ENCODE measurements around the gene CRACDL. TPM values are rescaled to one million over a fixed set of nuclear protein-coding genes. Genes with fewer than 3 reads are reported as not detected.

The CRACDL gene
- total and polyA plus RNA-seq, 2 donors (not counting 3 experiments of a cell fraction or from before 2014, with no cell fraction given), result 0.92 to 6.3 TPM

GRCh38 chr2:98861601-98862000 lies 74.4 kb downstream of the CRACDL start:
- Histone ChIP-seq H3K27me3 (ENCODE audit: control insufficient read depth in 2 of 2, insufficient read depth in 2 of 2, low read length in 2 of 2) (no peaks in the 10 kb centered on the region), H3K79me2 (ENCODE audit: control insufficient read depth, insufficient read depth, low read length) (no peaks in the 10 kb centered on the region), H3K4me1 (ENCODE audit: control insufficient read depth, extremely low read depth, insufficient read depth, low read length) (peaks cover 16% of the 10 kb centered on the region), H4K20me1 (replicated peaks; ENCODE audit: control insufficient read depth, extremely low read depth, insufficient read depth, low read length) (no peaks in the 10 kb centered on the region), H3K36me3 (ENCODE audit: control insufficient read depth in 2 of 2, extremely low read depth in 1 of 2, insufficient read depth in 2 of 2, low read length in 2 of 2) (no peaks in the 10 kb centered on the region), H3K9ac (replicated peaks; ENCODE audit: extremely low read depth, insufficient read depth, low read length) (no peak overlapping the region), H3K27ac (ENCODE audit: insufficient read depth, low read depth, low read length) (no peak overlapping the region), H3K4me3 (replicated peaks in 1 of 3; ENCODE audit: insufficient read depth in 1 of 3, low read depth in 1 of 3, low read length in 3 of 3) (no peak overlapping the region), H3K9me1 (replicated peaks; ENCODE audit: control insufficient read depth, extremely low read depth, insufficient read depth, low read length) (no peaks in the 10 kb centered on the region), H3K9me3 (replicated peaks; ENCODE audit: control insufficient read depth, insufficient read depth, low read length) (peaks cover 3% of the 10 kb centered on the region), H2AFZ (ENCODE audit: low read depth, low read length) (no peak overlapping the region), H3K4me2 (ENCODE audit: insufficient read depth, low read length) (no peak overlapping the region)
- no peak for FAIRE-seq
- dilution Hi-C loops (cut with MboI; ENCODE audit: extremely low pct_ligation_motif_present, low sequenced_read_pairs), result no loop called here
- no peak for TF ChIP-seq POLR2AphosphoS5 (IDR thresholded peaks at IDR 0.05; ENCODE audit: insufficient read depth, low read depth, low read length)
- no peak for TF ChIP-seq JUN (IDR thresholded peaks at IDR 0.05; ENCODE audit: borderline replicate concordance, insufficient read depth, insufficient read length, low read depth)
- TF ChIP-seq EZH2 (IDR thresholded peaks at IDR 0.05; ENCODE audit: borderline replicate concordance, low read depth, low read length, severe bottlenecking), result no peak
- TF ChIP-seq MAX (IDR thresholded peaks at IDR 0.05; ENCODE audit: insufficient read depth, insufficient read length), result no peak
- TF ChIP-seq CTCF (IDR thresholded peaks at IDR 0.05; ENCODE audit: extremely low read depth in 1 of 2, insufficient read depth in 1 of 2, low read depth in 1 of 2, low read length in 2 of 2), result no peak
- no peak for TF ChIP-seq MYC (IDR thresholded peaks at IDR 0.05; ENCODE audit: low read depth, low read length)
- no peak for TF ChIP-seq FOS (IDR thresholded peaks at IDR 0.05; ENCODE audit: borderline replicate concordance, insufficient read depth, low read length)
- ChIA-PET POLR2A (no interaction called here), CTCF (no interaction called here)
- intact Hi-C loops (cut with micrococcal nuclease), result no loop called here
- DNase-seq (ENCODE audit: low read depth, low spot score), result no peak
- no TSS peak for BruUV-seq (replicated peaks)
